ENCODE measurements around the gene TUBB.
"Not testable (repeated sequence)": the region's sequence is repeated elsewhere in the genome, so short reads cannot be mapped to it uniquely, and the experiment has no call there.

TUBB gene

DNA sequence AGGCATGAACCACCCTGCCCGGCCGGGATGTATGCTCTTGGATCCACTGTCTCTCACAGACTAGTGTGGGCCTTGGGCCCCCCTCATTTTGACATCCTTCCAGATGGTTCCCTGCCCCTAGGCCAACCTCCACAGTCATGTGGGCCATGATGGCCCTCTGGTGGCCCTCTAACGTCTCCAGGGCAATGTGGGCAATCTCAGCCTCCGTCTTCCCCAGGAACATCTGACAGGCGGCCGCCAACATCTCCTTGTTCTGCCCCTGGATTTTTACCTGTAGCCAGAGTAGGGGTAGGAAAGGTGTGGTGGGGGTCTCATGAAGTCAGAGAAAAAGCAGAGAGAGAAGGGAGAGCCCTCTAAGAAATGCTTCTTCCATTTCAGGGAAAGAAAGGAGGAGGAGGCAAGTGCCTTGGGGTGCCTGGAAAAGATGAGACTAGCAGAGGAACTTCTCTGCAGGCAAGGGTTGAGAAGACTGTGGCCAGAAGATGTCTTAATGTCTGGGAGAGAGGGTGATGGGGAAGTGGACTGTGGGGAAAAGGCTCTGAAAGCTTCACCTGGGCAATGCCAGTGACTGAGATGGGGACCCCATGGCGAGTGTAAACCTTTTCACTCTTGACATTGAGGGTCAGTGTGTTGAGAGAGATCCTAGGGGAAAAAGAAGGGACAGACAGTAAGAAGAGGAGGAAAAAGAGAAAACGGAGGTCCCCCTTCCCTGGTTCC lies 21.1 kb downstream of the TUBB start:
- no peak for DNase-seq

DNA sequence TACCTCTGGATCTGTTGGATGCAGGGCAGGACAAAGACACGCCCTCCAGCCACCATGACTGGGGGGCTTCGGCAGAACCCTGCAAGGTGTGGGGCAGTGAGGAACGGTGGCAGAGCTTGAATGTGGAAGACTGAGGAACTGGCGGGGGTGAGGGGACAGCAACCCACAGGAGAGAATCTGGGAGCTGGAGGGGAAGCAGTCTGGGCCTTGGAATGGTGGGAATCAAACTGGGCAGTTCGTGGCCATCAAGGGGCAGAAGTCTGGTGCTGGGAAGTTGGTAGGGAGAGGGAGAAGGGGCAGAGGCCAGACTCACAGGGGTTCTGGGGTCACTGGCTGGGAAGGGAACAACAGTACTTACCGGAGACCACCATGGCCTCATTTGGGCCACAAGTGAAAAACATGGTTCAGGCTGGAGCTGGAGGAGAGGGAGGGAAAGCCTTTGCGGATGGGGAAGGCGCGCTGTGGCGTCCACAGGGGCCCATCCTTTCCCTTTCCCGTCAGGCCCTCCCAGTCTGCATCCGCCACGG lies 21.7 kb downstream of the TUBB start:
- no peak for DNase-seq

DNA sequence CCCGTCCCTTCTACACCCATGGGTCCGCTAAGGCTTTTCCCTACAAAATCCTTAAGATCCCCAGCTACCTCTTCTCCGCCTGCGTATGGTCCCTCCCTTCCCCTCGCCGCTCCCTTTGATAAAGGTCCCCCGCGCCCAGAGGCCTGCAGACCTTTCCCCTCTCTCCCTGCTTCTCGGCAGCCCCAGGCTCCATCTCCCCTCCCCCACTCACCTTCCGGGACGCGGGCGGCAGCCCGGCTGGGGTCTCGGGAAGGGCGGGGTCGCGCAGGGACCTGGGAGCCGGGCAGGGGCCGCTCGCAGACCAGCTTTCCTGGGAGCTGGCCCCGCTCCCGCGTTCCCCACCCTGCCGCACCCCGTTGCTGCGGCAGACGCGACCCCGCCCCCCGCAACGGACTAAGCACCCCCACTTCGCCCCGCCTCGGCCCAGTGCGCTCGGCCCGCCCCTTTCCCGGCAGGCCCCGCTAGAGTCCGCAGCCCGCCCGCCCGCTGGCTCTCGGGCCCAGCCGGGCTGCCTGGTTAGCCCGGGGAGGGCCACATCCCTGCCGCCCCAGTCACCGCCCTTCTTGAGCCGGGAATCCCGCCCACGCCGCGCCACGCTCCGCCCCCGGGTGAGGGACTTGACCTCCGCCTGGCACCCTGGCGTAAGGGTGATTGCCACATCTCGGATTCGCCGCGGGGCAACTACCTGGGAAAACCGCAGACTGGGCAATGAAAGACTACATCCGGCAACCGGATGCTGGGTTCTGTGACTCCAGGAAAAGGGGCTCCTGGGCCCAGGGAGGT lies 22.4 kb downstream of the TUBB start, which contains the start of gene FLOT1:
TSS of gene FLOT1 (minus strand) at position 372 of the 783 bp plus-strand sequence. CDS start 498 bp downstream, outside the sequence.
- peak; percentile 94 to 95 for DNase-seq

DNA sequence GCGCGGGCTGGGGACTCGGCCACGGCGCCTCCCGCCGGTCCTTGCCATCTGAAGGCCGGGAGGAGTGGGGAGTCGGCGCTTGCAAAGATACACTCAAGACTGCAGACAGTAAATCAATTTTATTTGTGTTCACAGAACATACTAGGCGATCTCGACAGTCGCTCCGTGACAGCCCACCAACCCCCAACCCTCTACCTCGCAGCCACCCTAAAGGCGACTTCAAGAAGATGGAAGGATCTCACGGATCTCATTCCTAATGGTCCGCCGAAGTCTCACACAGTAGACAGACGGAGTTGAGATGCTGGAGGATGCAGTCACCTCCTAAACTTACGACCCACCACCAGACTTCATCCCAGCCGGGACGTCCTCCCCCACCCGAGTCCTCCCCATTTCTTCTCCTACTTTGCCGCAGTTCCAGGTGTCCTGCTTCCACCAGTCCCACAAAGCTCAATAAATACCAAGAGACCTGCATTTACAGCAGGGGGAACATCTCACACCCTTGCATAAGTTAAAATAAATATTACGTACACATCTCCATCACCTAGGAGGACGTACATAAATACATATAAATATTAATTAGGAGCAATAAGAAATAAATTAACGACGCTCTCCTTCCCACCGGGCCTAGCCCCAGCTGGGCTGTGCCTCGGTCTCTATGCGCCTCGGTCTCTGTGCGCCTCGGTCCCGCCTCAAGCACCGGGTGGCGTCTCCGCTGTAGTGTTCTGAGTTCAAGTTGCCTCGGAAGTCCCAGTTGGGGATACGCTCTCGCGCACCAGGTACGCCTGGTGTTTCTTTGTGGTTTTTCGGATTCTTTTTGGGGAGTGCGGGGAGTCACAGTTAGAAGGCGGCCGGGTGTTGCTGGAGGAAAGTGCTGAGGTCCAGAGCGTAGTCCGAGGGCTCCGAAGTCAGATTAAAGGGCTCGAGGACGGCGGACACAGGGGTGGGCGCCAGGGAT lies 23.2 kb downstream of the TUBB start:
- DNase-seq: peak; percentile 24 to 49

DNA sequence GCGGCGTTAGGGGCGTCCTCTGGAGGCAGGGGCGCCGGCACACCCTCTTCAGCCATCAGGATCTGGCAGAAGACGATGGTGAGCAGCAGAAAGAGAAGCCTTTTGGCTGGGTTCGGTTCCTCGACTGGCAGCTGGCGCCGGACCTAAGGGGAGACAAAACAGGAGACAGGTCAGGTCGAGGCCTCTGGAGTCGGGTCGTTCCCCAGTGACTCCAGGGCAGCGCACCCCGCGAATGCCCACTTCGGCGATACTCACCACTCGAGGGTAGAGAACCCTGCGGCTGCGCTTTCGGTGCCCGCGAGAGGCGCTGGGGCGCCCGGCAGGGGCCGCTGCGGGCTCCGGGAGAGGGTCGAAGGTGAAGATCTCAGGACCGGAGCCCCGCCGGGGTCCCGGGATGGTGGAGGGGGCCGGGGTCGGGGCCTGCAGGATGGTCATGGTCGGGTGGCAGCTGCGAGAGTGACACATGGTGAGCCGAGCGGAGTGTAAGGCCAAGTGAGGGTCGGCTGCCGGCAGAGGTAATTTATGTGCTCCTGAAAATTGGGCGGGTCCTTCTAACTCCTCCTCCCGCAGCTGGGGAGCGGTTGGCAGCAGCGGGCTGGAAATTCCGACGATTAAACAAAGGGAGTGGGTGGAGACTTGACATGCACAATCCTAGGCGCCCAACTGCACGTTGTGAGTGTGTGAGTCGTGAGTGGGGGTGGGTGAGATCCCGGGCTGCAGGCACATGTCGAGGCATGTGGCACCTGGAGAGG lies 24.1 kb downstream of the TUBB start, which contains the start of gene IER3:
TSS of gene IER3 (minus strand) at position 494 of the 752 bp plus-strand sequence. CDS start at position 465, 29 bp downstream.
- peak; percentile 82 to 85 for DNase-seq

DNA sequence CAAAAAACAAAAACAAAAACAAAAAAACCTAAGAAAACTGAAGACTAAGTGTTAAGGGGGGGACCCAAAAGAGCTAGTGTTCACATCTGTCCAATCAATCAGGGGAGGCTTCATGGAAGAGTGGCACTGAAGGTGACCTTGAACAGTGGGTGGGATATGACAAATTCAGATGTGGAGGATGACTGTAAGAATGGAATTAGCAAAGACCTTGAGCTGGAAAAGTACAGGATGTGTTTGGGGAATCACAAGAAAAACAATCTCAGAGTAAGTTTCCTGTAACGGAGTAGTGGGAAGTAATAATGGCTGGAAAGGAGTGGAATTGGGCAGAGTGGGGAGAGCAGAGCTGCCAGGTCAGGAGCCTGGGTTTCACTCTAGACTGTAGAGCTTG lies 27.1 kb downstream of the TUBB start:
- DNase-seq: no peak

DNA sequence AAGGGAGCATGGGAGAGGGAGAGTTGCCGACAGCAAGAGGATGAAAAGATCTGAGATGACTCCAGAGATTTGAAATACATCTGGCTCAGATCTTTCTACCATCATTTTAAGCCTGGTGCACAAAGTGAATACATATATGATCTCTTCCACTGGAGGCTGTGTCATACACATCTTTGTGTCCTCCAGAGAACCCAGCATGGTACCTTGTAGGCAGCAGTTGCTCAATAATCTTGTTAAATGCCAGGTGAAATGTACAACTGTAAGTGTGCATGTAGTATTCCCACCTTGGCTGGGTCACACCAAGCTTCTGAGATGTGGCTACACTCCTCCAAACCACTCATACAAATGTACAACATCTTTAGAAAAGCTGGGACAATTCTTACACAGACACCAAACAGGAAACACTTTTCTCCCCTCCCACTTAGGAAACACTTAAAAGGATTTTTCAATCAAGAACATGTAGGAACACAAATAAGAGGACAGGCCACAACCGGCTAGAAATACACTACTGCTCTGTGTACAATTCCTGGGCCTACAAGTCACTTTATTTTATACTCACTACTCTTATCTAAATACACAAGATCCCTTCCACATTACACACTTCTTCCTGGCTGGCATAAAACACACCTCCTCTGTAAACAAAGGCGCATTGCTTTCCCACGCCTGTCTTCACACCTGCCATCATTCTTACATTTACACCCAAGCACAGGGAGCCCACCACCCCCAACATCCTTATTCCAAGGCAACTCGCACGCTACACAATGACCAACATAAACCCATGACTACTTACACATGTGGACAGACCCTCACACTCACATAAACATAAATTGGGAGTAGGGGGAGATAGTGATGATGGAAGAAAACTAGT lies 28.0 kb downstream of the TUBB start:
- DNase-seq: no peak

DNA sequence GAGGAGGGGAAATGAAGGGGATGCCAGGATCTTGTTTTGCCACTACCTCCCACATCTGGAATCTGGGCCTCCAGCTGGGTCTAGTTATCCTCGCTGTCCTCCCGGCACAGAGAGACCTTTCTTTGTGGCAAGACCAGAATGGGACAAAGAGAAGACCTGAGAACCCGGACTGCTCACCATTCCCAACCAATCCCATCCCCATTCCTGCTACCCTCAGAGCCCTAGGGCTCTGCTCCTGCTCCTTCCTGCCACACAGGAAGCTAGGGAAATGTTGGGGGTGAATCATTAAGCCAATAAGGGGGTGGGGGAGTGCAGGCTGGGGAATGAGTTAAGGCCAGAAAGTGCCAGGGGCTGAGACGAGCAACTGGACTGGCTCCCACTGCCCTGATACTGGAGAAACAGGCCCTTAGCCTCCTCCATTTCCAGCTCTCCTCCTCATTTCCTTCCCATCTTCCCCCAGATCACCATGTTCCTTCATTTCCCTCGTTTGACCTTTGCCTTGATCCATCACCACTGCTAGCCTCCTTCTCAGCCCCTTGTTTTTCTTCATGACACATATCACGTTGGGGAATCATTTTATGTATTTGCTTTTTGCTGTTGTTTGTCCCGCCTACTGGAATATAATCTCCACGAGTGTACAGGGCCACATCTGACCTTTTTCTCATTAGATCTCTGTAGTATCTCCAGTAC lies 28.8 kb downstream of the TUBB start:
- no peak for DNase-seq

DNA sequence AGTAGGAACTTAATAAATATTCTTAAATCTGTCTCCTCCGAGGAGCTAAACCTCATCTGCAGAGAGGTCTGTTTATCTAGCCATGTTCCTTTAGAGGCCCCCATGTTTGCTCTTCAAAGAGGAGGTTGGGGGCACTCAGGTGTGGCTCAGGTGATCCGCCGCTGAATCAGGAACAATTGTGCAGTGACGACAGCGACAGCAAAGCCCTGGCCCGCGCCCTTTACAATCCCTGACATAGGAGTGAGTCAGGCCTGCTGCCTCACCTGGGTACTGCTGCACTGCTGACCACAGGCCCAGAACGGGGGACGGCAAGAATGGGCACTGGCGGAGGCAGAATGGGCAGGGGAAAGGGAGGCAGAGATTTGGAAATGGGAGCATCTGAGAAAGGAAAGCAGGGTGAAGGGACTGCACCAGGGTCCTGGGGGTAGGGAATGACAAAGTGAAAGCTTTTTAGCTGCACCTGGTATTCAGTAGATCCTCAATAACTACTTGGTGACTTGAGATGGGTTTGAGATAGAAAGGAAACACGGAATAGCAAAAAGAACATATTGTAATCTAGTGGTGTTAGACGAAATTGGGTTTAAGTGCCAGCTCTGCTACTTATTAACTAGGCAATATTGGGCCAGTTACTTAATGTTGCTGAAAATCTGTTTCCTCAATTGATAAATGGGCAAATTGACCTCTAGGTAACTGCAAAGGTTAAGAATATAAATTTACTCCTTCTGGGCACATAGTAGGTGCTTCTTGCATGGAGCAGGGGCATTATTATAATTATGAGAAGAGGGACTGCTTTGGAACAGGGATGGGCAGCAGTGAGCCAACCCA lies 29.6 kb downstream of the TUBB start:
- no peak for DNase-seq

DNA sequence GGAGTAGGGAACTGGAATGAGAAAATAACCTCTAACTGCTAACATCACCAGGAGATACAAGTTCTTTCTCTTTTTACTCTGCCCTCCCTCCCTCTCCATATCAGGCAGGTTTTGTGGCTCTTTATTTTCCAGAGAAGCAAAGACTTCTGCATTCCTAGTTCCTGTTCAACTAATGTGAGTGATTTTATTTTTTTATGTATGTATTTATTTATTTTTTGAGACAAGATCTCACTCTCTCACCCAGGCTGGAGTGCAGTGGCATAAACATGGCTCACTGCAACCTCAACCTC lies 30.2 kb downstream of the TUBB start:
- DNase-seq: no peak

DNA sequence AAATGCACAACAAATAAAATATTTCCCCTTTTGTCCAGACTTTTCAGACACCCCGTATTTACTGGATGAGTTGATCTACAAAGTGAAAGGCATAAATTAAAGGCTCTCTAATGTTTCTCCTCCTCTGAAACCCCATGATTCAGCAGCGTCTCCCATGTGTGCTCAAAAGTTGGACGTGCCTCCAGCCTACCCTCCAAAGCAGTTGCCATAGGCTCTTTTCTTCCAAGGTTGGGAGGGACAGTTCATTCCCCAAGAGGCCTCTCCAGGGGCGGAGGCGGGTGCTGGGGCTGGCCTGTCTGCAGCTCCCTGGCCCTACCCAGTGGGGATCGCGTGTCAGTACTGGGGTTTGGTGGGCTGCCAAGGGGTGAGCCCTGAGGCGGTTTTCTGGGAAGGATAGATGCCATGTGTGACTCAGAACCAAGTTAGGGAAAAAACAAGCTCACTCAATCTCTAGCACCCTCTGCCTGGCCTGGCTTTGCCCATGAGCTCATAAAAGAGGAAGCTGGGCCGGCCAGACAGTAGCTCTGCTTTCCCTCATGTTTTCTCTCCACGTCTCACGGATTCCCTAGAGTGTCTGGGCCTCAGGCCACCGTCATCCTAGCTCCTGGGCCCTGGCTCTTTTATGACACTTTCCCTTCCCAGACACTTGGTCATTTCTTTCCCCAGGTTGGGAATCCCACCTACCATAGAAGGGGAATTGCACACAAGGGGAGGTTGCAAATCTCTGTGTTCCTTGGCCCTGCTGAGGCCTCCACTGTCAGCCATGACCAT lies 32.2 kb downstream of the TUBB start:
- peak in 1 of 2 donors; percentile 41 for DNase-seq

DNA sequence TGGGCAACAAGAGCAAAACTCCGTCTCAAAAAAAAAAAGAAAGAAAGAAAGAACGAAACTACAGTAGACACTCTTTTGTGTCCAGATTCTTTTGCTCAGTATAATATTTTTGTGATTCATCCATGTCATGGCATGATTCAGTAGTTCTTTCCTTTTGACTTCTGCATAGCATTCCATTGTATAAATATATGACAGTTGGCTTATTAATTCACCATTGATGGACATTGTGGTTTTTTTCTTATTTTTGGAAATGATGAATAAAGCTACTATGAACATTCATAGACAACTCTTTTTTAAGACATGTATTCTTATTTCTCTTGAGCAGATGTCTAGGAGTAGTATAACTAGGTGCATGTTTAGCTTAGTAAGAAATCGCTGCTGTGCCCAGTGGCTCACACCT lies 34.5 kb downstream of the TUBB start:
- no peak for DNase-seq

DNA sequence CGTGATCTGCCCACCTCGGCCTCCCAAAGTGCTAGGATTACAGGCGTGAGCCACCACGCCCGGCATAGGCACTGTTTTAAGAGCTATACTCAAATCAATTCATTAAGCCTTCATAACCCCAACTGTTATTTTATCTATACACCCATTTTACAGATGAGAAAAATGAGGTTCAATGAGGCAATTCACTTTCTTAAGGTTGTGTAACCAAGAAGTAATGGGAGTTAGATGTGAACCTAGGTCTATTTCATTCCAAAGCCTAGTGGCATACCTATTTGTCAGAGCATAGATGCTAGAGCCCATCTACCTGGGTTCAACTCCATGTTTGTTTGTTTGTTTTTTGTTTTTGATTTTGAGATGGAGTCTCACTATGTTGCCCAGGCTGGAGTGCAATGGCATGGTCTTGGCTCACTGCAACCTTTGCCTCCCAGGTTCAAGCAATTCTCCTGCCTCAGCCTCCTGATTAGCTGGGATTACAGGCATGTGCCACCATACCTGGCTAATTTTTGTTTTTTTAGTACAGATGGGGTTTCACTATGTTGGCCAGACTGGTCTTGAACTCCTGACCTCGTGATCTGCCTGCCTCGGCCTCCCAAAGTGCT lies 36.4 kb downstream of the TUBB start:
- not testable (repeated sequence) for DNase-seq

DNA sequence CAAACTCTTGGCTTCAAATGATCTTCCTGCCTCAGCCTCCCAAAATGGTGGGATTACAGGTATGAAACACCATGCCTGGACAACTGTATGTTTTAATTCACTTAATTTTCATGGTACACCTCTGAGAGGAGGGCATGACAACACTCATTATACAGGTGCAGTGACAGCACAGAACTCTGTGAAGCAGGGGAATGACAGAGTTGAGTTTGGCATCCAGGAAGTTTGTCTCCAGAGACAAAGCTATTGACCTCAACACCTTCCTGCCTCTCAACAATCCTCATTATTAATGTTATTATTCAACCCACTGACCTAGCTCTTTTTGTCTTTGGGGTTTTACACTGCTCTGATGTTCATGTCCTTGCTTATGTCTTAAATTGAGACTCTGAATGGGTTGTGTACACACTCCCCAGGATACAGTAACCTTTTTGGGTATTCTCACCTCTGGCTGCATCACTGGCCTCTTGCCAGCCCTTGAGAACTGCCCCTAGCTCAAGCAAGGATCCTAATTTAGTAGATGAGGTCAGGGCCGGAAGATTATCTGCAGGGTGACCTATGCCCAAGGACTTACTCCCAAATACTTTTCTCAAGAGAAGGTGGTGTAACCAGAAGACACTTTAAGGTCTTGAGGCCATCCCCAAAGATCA lies 37.2 kb downstream of the TUBB start:
- no peak for DNase-seq

DNA sequence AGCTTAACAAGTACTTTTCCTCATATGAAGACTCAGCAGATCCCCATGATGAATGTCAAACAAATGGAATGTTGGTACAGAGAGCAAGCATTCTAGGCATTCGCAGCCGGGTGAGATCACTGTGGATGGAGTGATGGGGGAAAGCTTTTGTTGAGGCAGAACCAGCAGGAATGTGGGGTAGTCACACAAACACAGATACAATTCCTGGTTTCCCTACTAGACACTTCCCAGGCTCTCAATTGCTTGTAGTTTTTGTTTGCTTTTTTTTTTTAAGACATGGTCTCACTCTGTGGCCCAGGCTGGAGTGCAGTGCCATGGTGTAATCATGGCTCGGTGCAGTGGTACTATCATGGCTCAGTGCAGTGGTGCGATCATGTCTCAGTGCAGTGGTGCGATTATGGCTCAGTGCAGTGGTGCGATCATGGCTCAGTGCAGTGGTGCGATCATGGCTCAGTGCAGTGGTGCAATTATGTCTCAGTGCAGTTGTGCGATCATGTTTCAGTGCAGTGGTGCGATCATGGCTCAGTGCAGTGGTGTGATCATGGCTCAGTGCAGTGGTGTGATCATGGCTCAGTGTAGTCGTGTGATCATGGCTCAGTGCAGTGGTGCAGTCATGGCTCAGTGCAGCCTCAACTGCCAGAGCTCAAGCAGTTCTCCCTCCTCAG lies 39.6 kb downstream of the TUBB start:
- DNase-seq: no peak

DNA sequence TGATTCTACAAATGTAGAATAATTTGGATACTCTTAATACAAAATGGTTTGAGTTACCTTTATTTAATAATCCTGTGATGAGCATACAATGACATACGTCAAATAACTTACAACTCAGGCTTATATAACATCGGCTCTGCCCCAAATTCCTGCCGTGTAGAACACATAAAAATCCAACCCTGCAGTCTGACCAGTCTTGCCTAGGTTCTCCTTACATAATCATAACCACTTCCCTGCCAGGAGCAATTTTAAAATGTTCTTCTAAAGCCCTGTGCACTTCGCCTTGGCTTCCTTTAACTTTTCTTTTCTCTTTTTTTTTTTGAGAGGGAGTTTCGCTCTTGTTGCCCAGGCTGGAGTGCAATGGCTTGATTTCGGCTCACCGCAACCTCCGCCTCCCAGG lies 40.4 kb downstream of the TUBB start:
- no peak for DNase-seq

DNA sequence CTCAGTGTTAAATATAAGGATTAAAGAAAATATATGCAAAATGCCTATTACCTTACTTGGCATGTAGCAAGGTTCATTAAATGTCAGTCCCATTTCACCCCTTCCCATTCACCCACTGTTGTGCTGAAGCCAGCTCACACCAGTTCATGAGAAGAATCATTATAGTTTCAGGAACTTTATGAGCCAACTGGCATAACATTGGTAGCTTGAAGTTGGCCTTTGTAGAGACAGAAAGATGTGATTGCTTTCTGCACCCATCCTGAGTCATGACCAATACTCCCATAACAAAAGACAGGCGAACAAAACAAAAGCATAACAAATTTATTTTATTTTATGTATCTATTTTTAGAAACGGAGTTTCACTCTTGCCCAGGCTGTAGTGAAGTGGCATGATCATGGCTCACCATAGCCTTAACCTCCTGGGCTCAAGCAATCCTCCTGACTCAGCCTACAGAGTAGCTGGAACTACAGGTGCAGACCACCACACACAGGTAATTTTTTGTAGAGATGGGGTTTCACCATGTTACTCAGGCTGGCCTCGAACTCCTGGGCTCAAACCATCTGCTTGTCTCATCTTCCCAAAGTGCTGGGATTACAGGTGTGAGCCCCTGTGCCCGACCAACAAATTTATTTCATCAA lies 41.8 kb downstream of the TUBB start:
- no peak for DNase-seq

Measured in CD4-positive, alpha-beta T cell treated with Interferon alpha-2 for 1 hour (primary cell).